Panc1 (cell line): ENCODE results near the gene ROBO1.

Experiments used
- SIN3A ChIP-seq: IDR thresholded peaks from 2 replicates; pipeline ENCODE4 v1.6.1; 2012; ENCODE audit warnings: low read depth, mild to moderate bottlenecking, low read length, moderate library complexity, borderline replicate concordance; ENCODE audit not compliant: insufficient read depth
- TF ChIP-seq, protein P1 (sequence below): fragments of 450-650 bp; IDR thresholded peaks from 2 replicates; pipeline ENCODE4 v1.5.1; 2017; ENCODE audit warnings: mild to moderate bottlenecking
- TF ChIP-seq, protein P2 (sequence below), 2 experiments: IDR thresholded peaks; 2 replicates each; pipeline ENCODE4 v1.6.1; 2011 to 2012; ENCODE audit warnings: low read depth in 2 of 2, control low read depth in 1 of 2, low read length in 1 of 2, mild to moderate bottlenecking in 1 of 2, moderate library complexity in 1 of 2; ENCODE audit not compliant: insufficient read depth in 1 of 2

DNA sequence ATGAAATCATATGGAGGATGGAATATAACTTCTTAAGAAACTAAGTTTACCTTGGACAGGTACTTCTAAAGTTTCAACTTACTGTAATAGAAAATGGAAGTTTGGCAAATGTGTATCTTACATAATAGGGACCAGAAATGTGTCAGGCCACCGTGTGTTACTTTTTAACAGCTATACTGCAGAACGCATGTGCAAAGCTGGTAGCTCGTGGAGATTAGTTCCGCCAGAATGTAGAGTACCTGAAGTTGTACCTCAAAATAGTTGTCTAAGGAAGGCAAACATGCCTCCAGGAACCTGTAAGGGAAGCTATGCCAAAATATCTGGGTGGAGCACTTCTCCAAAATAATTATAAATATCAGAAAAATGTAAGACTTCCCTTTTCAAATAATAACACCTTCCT, 920.6 kb downstream of the ROBO1 start:
- TF ChIP-seq, protein P1, sequence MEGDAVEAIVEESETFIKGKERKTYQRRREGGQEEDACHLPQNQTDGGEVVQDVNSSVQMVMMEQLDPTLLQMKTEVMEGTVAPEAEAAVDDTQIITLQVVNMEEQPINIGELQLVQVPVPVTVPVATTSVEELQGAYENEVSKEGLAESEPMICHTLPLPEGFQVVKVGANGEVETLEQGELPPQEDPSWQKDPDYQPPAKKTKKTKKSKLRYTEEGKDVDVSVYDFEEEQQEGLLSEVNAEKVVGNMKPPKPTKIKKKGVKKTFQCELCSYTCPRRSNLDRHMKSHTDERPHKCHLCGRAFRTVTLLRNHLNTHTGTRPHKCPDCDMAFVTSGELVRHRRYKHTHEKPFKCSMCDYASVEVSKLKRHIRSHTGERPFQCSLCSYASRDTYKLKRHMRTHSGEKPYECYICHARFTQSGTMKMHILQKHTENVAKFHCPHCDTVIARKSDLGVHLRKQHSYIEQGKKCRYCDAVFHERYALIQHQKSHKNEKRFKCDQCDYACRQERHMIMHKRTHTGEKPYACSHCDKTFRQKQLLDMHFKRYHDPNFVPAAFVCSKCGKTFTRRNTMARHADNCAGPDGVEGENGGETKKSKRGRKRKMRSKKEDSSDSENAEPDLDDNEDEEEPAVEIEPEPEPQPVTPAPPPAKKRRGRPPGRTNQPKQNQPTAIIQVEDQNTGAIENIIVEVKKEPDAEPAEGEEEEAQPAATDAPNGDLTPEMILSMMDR: no peak
- no peak for TF ChIP-seq SIN3A
- TF ChIP-seq, protein P2, sequence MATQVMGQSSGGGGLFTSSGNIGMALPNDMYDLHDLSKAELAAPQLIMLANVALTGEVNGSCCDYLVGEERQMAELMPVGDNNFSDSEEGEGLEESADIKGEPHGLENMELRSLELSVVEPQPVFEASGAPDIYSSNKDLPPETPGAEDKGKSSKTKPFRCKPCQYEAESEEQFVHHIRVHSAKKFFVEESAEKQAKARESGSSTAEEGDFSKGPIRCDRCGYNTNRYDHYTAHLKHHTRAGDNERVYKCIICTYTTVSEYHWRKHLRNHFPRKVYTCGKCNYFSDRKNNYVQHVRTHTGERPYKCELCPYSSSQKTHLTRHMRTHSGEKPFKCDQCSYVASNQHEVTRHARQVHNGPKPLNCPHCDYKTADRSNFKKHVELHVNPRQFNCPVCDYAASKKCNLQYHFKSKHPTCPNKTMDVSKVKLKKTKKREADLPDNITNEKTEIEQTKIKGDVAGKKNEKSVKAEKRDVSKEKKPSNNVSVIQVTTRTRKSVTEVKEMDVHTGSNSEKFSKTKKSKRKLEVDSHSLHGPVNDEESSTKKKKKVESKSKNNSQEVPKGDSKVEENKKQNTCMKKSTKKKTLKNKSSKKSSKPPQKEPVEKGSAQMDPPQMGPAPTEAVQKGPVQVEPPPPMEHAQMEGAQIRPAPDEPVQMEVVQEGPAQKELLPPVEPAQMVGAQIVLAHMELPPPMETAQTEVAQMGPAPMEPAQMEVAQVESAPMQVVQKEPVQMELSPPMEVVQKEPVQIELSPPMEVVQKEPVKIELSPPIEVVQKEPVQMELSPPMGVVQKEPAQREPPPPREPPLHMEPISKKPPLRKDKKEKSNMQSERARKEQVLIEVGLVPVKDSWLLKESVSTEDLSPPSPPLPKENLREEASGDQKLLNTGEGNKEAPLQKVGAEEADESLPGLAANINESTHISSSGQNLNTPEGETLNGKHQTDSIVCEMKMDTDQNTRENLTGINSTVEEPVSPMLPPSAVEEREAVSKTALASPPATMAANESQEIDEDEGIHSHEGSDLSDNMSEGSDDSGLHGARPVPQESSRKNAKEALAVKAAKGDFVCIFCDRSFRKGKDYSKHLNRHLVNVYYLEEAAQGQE (IDR thresholded peaks at IDR 0.05; ENCODE audit: insufficient read depth in 1 of 2, low read depth in 2 of 2, low read length in 1 of 2): no peak
